HepG2 (cell line): ENCODE results near the gene RALBP1.

Experiments used
- ETV6 ChIP-seq: sonication (generic); formaldehyde crosslinking; conservative IDR thresholded peaks from 2 replicates; pipeline ENCODE4 v1.4.0; 2020; ENCODE audit warnings: missing genetic modification reagents
- KMT2A ChIP-seq: sonication (generic); formaldehyde crosslinking; IDR thresholded peaks from 2 replicates; pipeline ENCODE4 v1.4.0; 2020; ENCODE audit warnings: missing genetic modification reagents
- MAFK ChIP-seq, 2 experiments: IDR thresholded peaks in 1 of 2; conservative IDR thresholded peaks in 1 of 2; 2 replicates each; pipeline ENCODE4 v1.6.1; 2011; ENCODE audit warnings: improper control_type of control experiment in 2 of 2, low read length in 2 of 2
- SP4 ChIP-seq: sonication (generic); formaldehyde crosslinking; IDR thresholded peaks from 2 replicates; pipeline ENCODE4 v1.8.1; 2023; ENCODE audit warnings: mild to moderate bottlenecking, missing genetic modification reagents
- SRSF9 ChIP-seq: fragments of 200-400 bp; formaldehyde crosslinking; IDR thresholded peaks from 2 replicates; pipeline ENCODE4 v1.6.1; 2018; ENCODE audit warnings: borderline replicate concordance, mild to moderate bottlenecking, low read depth, low read length; ENCODE audit not compliant: insufficient read depth, poor library complexity, severe bottlenecking
- ZBTB7A ChIP-seq: sonication (generic); formaldehyde crosslinking; IDR thresholded peaks from 2 replicates; pipeline ENCODE4 v1.8.0; 2022; ENCODE audit warnings: mild to moderate bottlenecking, missing genetic modification reagents
- TF ChIP-seq, protein P1 (sequence below): sonication (generic); formaldehyde crosslinking; IDR thresholded peaks from 2 replicates; pipeline ENCODE4 v1.5.0; 2020; ENCODE audit warnings: mild to moderate bottlenecking, missing genetic modification reagents, moderate library complexity
- TF ChIP-seq, protein P2 (sequence below): sonication (generic); formaldehyde crosslinking; IDR thresholded peaks from 2 replicates; pipeline ENCODE4 v1.8.1; 2023; ENCODE audit warnings: missing genetic modification reagents, inconsistent platforms, borderline replicate concordance
- TF ChIP-seq, protein P3 (sequence below): sonication (generic); formaldehyde crosslinking; IDR thresholded peaks from 2 replicates; pipeline ENCODE4 v1.5.1; 2020; ENCODE audit warnings: missing genetic modification reagents, mild to moderate bottlenecking, borderline replicate concordance

DNA sequence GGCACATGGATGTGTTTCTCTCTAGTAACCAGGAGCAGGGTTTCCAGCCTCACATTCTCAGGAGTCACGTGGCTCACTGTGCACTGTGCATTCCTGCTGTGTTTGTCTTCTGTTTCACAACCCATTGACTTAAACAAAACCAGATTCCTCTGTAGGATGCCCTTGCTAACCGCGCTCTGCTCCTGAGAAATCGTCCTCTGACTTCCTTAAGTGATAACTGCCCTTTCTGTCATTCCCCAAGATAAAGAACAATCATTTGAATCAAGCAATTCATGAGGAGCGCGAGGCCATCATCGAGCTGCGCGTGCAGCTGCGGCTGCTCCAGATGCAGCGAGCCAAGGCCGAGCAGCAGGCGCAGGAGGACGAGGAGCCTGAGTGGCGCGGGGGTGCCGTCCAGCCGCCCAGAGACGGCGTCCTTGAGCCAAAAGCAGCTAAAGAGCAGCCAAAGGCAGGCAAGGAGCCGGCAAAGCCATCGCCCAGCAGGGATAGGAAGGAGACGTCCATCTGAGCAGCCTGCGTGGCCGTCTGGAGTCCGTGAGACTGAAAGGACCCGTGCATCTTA lies 60.2 kb downstream of the RALBP1 start:
- no peak for TF ChIP-seq MAFK (conservative IDR thresholded peaks at IDR 0.05 in 1 of 2, IDR thresholded peaks at IDR 0.05 in 1 of 2; ENCODE audit: low read length in 2 of 2)
- TF ChIP-seq, protein P1, sequence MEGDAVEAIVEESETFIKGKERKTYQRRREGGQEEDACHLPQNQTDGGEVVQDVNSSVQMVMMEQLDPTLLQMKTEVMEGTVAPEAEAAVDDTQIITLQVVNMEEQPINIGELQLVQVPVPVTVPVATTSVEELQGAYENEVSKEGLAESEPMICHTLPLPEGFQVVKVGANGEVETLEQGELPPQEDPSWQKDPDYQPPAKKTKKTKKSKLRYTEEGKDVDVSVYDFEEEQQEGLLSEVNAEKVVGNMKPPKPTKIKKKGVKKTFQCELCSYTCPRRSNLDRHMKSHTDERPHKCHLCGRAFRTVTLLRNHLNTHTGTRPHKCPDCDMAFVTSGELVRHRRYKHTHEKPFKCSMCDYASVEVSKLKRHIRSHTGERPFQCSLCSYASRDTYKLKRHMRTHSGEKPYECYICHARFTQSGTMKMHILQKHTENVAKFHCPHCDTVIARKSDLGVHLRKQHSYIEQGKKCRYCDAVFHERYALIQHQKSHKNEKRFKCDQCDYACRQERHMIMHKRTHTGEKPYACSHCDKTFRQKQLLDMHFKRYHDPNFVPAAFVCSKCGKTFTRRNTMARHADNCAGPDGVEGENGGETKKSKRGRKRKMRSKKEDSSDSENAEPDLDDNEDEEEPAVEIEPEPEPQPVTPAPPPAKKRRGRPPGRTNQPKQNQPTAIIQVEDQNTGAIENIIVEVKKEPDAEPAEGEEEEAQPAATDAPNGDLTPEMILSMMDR (CRISPR knock-in tag), result no peak
- no peak for TF ChIP-seq SRSF9
- TF ChIP-seq ZBTB7A, result no peak
- TF ChIP-seq, protein P2, sequence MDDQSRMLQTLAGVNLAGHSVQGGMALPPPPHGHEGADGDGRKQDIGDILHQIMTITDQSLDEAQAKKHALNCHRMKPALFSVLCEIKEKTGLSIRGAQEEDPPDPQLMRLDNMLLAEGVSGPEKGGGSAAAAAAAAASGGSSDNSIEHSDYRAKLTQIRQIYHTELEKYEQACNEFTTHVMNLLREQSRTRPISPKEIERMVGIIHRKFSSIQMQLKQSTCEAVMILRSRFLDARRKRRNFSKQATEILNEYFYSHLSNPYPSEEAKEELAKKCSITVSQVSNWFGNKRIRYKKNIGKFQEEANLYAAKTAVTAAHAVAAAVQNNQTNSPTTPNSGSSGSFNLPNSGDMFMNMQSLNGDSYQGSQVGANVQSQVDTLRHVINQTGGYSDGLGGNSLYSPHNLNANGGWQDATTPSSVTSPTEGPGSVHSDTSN (CRISPR knock-in tag), result no peak
- TF ChIP-seq SP4, result no peak
- TF ChIP-seq ETV6, result no peak
- TF ChIP-seq KMT2A (CRISPR knock-in tag), result 0 out of 2 replicates have a peak, but pooled peaks have one; percentile 48
- TF ChIP-seq, protein P3, sequence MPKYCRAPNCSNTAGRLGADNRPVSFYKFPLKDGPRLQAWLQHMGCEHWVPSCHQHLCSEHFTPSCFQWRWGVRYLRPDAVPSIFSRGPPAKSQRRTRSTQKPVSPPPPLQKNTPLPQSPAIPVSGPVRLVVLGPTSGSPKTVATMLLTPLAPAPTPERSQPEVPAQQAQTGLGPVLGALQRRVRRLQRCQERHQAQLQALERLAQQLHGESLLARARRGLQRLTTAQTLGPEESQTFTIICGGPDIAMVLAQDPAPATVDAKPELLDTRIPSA (CRISPR knock-in tag), result no peak
